Fibroblast of mammary gland (primary cell): Measurements from ENCODE around the gene BET1.

Experiments
- DNase-seq: peaks from one replicate; pipeline ENCODE4 v3.0.0-alpha.2; 2010; ENCODE audit warnings: low read depth
- H3K4me3 ChIP-seq: 2 replicates; pipeline ENCODE4 v1.5.1; 2011; ENCODE audit warnings: low read depth, mild to moderate bottlenecking, low read length, moderate library complexity; ENCODE audit not compliant: control insufficient read depth
- CTCF ChIP-seq: conservative IDR thresholded peaks from 2 replicates; pipeline ENCODE4 v1.5.1; 2011; ENCODE audit warnings: low read depth, low read length, inconsistent platforms; ENCODE audit not compliant: control insufficient read depth, insufficient read depth

The BET1 gene

GRCh38 chr7:93980744-93981479 lies 23.2 kb downstream of the BET1 start:
- no peak for TF ChIP-seq CTCF

GRCh38 chr7:93977211-93977950 lies 26.8 kb downstream of the BET1 start:
- DNase-seq, result no peak
- H3K4me3 ChIP-seq, result no peak overlapping the region
- no peak for TF ChIP-seq CTCF

More at GRCh38 chr7:93980744-93981479, 23.2 kb downstream of the BET1 start:
- no peak for DNase-seq
- no peak overlapping the region for H3K4me3 ChIP-seq

DNA sequence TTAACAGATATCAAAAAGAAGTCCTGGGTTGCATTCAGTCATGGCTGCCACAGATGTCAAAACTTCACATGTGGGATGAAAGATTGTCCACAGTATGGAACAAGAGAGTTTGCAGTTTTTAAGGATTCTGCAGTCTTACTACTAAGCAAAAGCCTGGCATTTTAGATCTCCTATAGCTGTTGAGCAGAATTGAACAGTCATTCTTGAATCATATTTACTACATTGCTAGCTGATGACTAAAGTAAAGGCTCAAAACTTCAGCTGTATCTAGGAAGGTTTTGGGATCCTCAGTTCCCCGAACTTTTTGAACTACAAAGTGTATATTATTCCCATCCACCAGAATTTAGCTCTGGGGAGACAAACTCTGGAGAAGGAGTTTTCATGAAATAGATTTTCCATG lies 31.0 kb downstream of the BET1 start:
- DNase-seq, result peak; percentile 64
- TF ChIP-seq CTCF, result no peak
- H3K4me3 ChIP-seq, result no peak overlapping the region

- H3K4me3 ChIP-seq, result no peak overlapping the region
- DNase-seq, result peak; percentile 24
- TF ChIP-seq CTCF, result no peak
Observed at GRCh38 chr7:93972029-93972725, 32.0 kb downstream of the BET1 start.

DNA sequence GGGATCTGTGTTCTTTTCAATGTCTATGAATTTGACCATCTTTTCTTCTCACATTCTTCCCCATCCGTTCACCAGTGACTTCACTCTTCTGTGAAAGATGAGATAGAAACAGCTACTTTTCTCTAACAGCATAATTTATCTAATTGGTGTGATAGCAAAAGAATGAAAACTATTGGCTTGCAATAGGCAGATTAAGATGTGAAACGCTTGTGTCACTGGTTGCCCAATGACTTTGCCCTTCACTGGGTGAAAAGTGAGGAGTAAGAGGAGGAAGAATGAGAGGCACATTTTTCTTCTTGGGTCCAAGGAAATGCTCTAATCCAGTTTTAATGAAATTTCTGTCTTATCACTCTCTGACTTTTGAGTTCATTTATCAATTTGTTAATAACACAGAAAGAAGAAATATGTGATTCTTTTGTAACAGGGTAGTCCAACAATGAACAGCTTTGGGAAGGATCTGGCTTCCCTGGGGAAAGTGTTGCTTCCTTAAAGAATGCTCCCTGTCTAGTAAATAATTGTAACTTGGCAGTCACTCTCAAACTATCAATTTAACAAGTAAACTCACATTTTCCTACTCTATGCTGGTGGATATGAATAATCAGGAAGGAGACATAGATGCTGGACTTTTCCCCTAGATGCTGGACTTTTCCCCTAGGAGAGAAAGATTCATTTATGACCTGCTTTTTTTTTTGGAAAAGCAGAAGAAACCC lies 35.1 kb downstream of the BET1 start:
- TF ChIP-seq CTCF, result no peak
- DNase-seq, result peak; percentile 45
- no peak overlapping the region for H3K4me3 ChIP-seq

DNA sequence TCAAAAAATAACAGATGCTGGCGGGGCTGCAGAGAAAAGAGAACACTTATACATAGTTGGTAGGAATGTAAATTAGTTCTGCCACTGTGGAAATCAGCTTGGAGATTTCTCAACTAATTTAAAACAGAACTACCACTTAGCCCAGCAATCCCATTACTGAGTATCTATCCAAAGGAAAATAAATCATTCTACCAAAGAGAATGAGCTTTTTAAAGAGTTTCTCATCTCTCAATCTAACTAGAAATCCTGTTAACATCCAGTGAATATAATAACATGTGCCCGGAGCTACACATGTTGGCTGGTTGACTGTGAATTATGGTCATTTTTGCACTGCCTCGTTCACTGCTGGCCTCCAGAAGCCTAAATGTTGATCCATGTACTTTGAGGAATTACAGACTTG lies 39.3 kb downstream of the BET1 start:
- H3K4me3 ChIP-seq, result no peak overlapping the region
- no peak for DNase-seq
- no peak for TF ChIP-seq CTCF
